ENCODE data around the gene USP32.
"Not testable (repeated sequence)": the region's sequence is repeated elsewhere in the genome, so short reads cannot be mapped to it uniquely, and the experiment has no call there.

Gene USP32

GRCh38 chr17:60205782-60206181 is 186.2 kb downstream of the USP32 start:
- DNase-seq (ENCODE audit: low read depth); H3K4me3 ChIP-seq (ENCODE audit: low read depth, low read length): not testable (repeated sequence)

GRCh38 chr17:60198630-60199029 is 193.3 kb downstream of the USP32 start:
- not testable (repeated sequence) for H3K4me3 ChIP-seq (ENCODE audit: low read depth, low read length); DNase-seq (ENCODE audit: low read depth)

DNA sequence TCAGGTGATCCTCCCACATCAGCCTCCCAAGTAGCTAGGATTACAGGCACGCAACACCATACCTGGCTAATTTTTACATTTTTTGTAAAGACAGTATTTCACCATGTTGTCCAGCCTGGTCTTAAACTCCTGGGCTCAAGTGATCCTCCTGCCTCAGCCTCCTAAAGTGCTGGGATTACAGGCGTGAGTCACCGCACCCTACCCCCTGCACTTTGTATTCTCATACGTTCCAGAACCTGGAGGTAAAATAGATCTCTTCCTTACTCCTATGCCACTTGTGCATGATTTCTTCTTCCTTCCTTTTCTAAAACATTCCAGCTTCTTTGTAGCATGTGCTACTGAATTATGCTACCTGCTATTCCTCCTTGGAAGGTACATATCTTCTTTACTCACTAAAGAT is 197.8 kb downstream of the USP32 start:
- DNase-seq (ENCODE audit: low read depth); H3K4me3 ChIP-seq (ENCODE audit: low read depth, low read length): not testable (repeated sequence)

GRCh38 chr17:60193482-60193881 is 198.5 kb downstream of the USP32 start:
- no peak for DNase-seq (ENCODE audit: low read depth)
- TF ChIP-seq MAX (IDR thresholded peaks at IDR 0.05; ENCODE audit: low read depth, low read length) (no peak), MYC (IDR thresholded peaks at IDR 0.05; ENCODE audit: low read depth, low read length) (no peak), POLR2A (IDR thresholded peaks at IDR 0.05; ENCODE audit: extremely low read depth, insufficient read length) (no peak)
- TF ChIP-seq, protein P1, sequence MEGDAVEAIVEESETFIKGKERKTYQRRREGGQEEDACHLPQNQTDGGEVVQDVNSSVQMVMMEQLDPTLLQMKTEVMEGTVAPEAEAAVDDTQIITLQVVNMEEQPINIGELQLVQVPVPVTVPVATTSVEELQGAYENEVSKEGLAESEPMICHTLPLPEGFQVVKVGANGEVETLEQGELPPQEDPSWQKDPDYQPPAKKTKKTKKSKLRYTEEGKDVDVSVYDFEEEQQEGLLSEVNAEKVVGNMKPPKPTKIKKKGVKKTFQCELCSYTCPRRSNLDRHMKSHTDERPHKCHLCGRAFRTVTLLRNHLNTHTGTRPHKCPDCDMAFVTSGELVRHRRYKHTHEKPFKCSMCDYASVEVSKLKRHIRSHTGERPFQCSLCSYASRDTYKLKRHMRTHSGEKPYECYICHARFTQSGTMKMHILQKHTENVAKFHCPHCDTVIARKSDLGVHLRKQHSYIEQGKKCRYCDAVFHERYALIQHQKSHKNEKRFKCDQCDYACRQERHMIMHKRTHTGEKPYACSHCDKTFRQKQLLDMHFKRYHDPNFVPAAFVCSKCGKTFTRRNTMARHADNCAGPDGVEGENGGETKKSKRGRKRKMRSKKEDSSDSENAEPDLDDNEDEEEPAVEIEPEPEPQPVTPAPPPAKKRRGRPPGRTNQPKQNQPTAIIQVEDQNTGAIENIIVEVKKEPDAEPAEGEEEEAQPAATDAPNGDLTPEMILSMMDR (IDR thresholded peaks at IDR 0.05; ENCODE audit: low read depth, low read length), result no peak
- no peak overlapping the region for H3K4me3 ChIP-seq (ENCODE audit: low read depth, low read length)

- not testable (repeated sequence) for H3K4me3 ChIP-seq (ENCODE audit: low read depth, low read length); DNase-seq (ENCODE audit: low read depth)
These were observed 198.9 kb downstream of the USP32 start for GRCh38 chr17:60193032-60193431.

- not testable (repeated sequence) for H3K4me3 ChIP-seq (ENCODE audit: low read depth, low read length); DNase-seq (ENCODE audit: low read depth)
These were observed 201.9 kb downstream of the USP32 start for GRCh38 chr17:60190032-60190431.

GRCh38 chr17:60188759-60189158 is 203.2 kb downstream of the USP32 start:
- no peak overlapping the region for H3K4me3 ChIP-seq (ENCODE audit: low read depth, low read length)
- TF ChIP-seq POLR2A (IDR thresholded peaks at IDR 0.05; ENCODE audit: extremely low read depth, insufficient read length) (no peak), MYC (IDR thresholded peaks at IDR 0.05; ENCODE audit: low read depth, low read length) (no peak), MAX (IDR thresholded peaks at IDR 0.05; ENCODE audit: low read depth, low read length) (no peak)
- TF ChIP-seq, protein P1 (IDR thresholded peaks at IDR 0.05; ENCODE audit: low read depth, low read length), result no peak
- DNase-seq (ENCODE audit: low read depth), result no peak

GRCh38 chr17:60186846-60187745 is 204.8 kb downstream of the USP32 start:
- DNase-seq (ENCODE audit: low read depth); H3K4me3 ChIP-seq (ENCODE audit: low read depth, low read length): not testable (repeated sequence)

DNA sequence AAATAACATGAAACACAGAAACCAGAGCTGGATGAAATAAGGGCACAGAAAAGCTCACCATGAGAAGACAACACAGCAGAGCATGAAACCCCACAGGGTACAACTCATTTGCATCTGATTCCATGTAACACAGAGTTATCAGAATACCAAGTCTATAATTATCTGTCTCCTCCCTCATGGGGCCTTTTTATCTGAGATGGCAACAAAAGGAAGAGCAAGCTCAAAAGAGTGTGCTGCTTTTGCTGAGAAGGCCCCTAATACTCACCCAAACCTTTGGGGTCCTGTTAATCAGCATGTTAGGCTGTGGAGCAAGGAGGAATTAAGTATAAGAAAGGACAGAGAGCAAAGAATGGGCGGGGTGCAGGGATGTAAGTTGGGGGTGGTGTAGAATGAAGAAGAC is 205.6 kb downstream of the USP32 start:
- not testable (repeated sequence) for DNase-seq (ENCODE audit: low read depth); H3K4me3 ChIP-seq (ENCODE audit: low read depth, low read length)

GRCh38 chr17:60180380-60180779 is 211.6 kb downstream of the USP32 start:
- not testable (repeated sequence) for DNase-seq (ENCODE audit: low read depth); H3K4me3 ChIP-seq (ENCODE audit: low read depth, low read length)

- not testable (repeated sequence) for DNase-seq (ENCODE audit: low read depth); H3K4me3 ChIP-seq (ENCODE audit: low read depth, low read length)
These were observed 213.8 kb downstream of the USP32 start for GRCh38 chr17:60178180-60178579.

GRCh38 chr17:60176763-60177162 is 215.2 kb downstream of the USP32 start:
- not testable (repeated sequence) for DNase-seq (ENCODE audit: low read depth); H3K4me3 ChIP-seq (ENCODE audit: low read depth, low read length)
